K562 (cell line): ENCODE results near the gene HACL1. TPM values are rescaled to one million over a fixed set of nuclear protein-coding genes. Genes with fewer than 3 reads are reported as not detected.

Experiments used
- FOS ChIP-seq: IDR thresholded peaks from 3 replicates; pipeline ENCODE4 v1.6.1; 2011; ENCODE audit not compliant: insufficient read length; ENCODE audit errors: extremely low read depth
- GATAD2B ChIP-seq: fragments of 450-650 bp; IDR thresholded peaks from 2 replicates; pipeline ENCODE4 v1.6.1; 2017; ENCODE audit warnings: mild to moderate bottlenecking, borderline replicate concordance
- HDAC2 ChIP-seq: fragments of 450-650 bp; IDR thresholded peaks from 2 replicates; pipeline ENCODE4 v1.6.1; 2016; ENCODE audit warnings: mild to moderate bottlenecking
- MCM7 ChIP-seq, 2 experiments: fragments of 450-650 bp; IDR thresholded peaks; 2 replicates each; pipeline ENCODE4 v1.6.1; 2016 to 2018
- MIER1 ChIP-seq: fragments of 450-650 bp; IDR thresholded peaks from 2 replicates; pipeline ENCODE4 v1.6.1; 2016; ENCODE audit warnings: antibody characterized with exemption, mild to moderate bottlenecking, low read depth
- NR2F6 ChIP-seq: fragments of 450-650 bp; formaldehyde crosslinking; IDR thresholded peaks from 2 replicates; pipeline ENCODE4 v1.4.0; 2020; ENCODE audit warnings: mild to moderate bottlenecking
- PRPF4 ChIP-seq: fragments of 200-400 bp; formaldehyde crosslinking; IDR thresholded peaks from one replicate; pipeline ENCODE4 v1.6.1; 2017; ENCODE audit warnings: low read length, low read depth, mild to moderate bottlenecking; ENCODE audit not compliant: insufficient read depth, poor library complexity, severe bottlenecking
- SMAD1 ChIP-seq: fragments of 150-350 bp; IDR thresholded peaks from 2 replicates; pipeline ENCODE4 v1.6.1; 2014; ENCODE audit warnings: low read length, low read depth; ENCODE audit not compliant: partially characterized antibody
- SMARCA4 ChIP-seq: fragments of 450-650 bp; IDR thresholded peaks from 2 replicates; pipeline ENCODE4 v1.6.1; 2016
- SMARCE1 ChIP-seq: fragments of 450-650 bp; IDR thresholded peaks from 2 replicates; pipeline ENCODE4 v1.7.1; 2016; ENCODE audit warnings: mild to moderate bottlenecking
- SREBF2 ChIP-seq: sonication (generic); formaldehyde crosslinking; IDR thresholded peaks from 2 replicates; pipeline ENCODE4 v1.4.0; 2020; ENCODE audit warnings: mild to moderate bottlenecking, missing genetic modification reagents
- TCF3 ChIP-seq: sonication (generic); formaldehyde crosslinking; IDR thresholded peaks from 2 replicates; pipeline ENCODE4 v1.4.0; 2020; ENCODE audit warnings: mild to moderate bottlenecking, missing genetic modification reagents
- THRAP3 ChIP-seq: fragments of 450-650 bp; IDR thresholded peaks from 2 replicates; pipeline ENCODE4 v1.6.1; 2016; ENCODE audit warnings: mild to moderate bottlenecking, inconsistent platforms, borderline replicate concordance
- YY1 ChIP-seq, 3 experiments: IDR thresholded peaks; 2 replicates each; pipeline ENCODE4 v1.6.1; 2011; ENCODE audit warnings: low read length in 2 of 3, mild to moderate bottlenecking in 2 of 3, moderate library complexity in 2 of 3, borderline replicate concordance in 1 of 3, control low read depth in 1 of 3, low read depth in 1 of 3; ENCODE audit not compliant: insufficient read depth in 3 of 3, insufficient replicate concordance in 2 of 3, control insufficient read depth in 1 of 3, insufficient read length in 1 of 3; ENCODE audit errors: extremely low read depth in 1 of 3
- ZBTB1 ChIP-seq: sonication (generic); formaldehyde crosslinking; IDR thresholded peaks from 2 replicates; pipeline ENCODE4 v1.8.1; 2023; ENCODE audit warnings: missing genetic modification reagents, low read depth, mild to moderate bottlenecking, borderline replicate concordance
- ZNF197 ChIP-seq: fragments of 200-800 bp; sonication (Bioruptor generic); IDR thresholded peaks from 2 replicates; pipeline ENCODE4 v1.6.1; 2016; ENCODE audit warnings: low read depth, missing genetic modification characterization, missing compliant biosample characterization
- ZNF24 ChIP-seq: fragments of 450-650 bp; IDR thresholded peaks from 2 replicates; pipeline ENCODE4 v1.6.1; 2016
- ZNF282 ChIP-seq: sonication (generic); formaldehyde crosslinking; IDR thresholded peaks from 2 replicates; pipeline ENCODE4 v1.8.1; 2023; ENCODE audit warnings: missing genetic modification reagents
- ZNF76 ChIP-seq: fragments of 250-450 bp; sonication (Bioruptor Pico); IDR thresholded peaks from 2 replicates; pipeline ENCODE4 v1.4.0; 2020; ENCODE audit warnings: mild to moderate bottlenecking, moderate library complexity, borderline replicate concordance
- polyA plus RNA-seq, 8 experiments: library from polyadenylated mRNA; depleted of rRNA in 4 of 8; stranded (reverse) in 5 of 8; unstranded in 3 of 8; fragments of >200 nt; fragmentation: Nextera tagmentation in 2 of 8; fragmentation: Illumina TruSeq in 1 of 8; extraction: Ambion mirVana in 2 of 8; extraction: Trizol in 1 of 8; gene quantifications; 2 replicates each; pipeline versions ENCODE4 v1.2.1 to v1.2.3, GENCODE V29; 2011 to 2014; ENCODE audit warnings: inconsistent platforms in 1 of 8, missing spikeins in 1 of 8
- total RNA-seq, 7 experiments: library from RNA; depleted of rRNA in 6 of 7; stranded (reverse); fragments of >200 nt in 6 of 7; fragmentation: Illumina TruSeq in 2 of 7; extraction: Trizol in 2 of 7; gene quantifications; 2 replicates each; pipeline versions ENCODE4 v1.2.1 to v1.2.3, GENCODE V29; 2011 to 2021; ENCODE audit warnings: low replicate concordance in 1 of 7
- TF ChIP-seq, protein P1 (sequence below), 2 experiments: fragments of 450-650 bp in 1 of 2; IDR thresholded peaks; 2 replicates each; pipeline ENCODE4 v1.6.1; 2011 to 2017; ENCODE audit warnings: low read depth in 2 of 2, antibody characterized with exemption in 1 of 2, borderline replicate concordance in 1 of 2, low read length in 1 of 2, mild to moderate bottlenecking in 1 of 2, mixed read lengths in 1 of 2; ENCODE audit not compliant: control insufficient read depth in 1 of 2
- TF ChIP-seq, protein P2 (sequence below): fragments of 250-450 bp; sonication (Bioruptor Pico); IDR thresholded peaks from 2 replicates; pipeline ENCODE4 v1.8.0; 2022; ENCODE audit warnings: inconsistent platforms, mild to moderate bottlenecking, moderate library complexity, borderline replicate concordance
- TF ChIP-seq, protein P3 (sequence below): fragments of 450-650 bp; formaldehyde crosslinking; IDR thresholded peaks from 2 replicates; pipeline ENCODE4 v1.4.0; 2020; ENCODE audit warnings: mild to moderate bottlenecking, moderate library complexity

Gene HACL1
- total and polyA plus RNA-seq, 9 of the 15 experiments (the other 6 are each of a cell fraction or from before 2014, with no cell fraction given), result 18.9 to 61.5 (median 30.5) TPM

DNA sequence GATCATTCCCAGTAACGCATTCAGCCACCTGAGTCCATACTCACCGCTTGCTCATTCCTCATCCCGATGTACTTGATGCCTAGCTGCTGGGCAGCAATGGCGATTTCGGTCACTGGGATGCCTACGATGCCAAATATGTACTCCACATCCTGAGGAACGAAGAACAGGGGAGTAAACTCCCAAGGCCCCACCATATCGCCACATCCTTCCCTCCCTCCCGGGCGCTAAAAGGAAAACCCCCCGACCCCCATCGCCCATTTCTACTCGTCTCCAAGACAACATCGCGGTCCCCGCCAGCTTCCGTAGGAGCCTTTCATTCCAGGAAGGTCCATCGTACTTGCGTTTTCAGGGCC is 347 bp downstream of the HACL1 start (continued):
- TF ChIP-seq, protein P1, sequence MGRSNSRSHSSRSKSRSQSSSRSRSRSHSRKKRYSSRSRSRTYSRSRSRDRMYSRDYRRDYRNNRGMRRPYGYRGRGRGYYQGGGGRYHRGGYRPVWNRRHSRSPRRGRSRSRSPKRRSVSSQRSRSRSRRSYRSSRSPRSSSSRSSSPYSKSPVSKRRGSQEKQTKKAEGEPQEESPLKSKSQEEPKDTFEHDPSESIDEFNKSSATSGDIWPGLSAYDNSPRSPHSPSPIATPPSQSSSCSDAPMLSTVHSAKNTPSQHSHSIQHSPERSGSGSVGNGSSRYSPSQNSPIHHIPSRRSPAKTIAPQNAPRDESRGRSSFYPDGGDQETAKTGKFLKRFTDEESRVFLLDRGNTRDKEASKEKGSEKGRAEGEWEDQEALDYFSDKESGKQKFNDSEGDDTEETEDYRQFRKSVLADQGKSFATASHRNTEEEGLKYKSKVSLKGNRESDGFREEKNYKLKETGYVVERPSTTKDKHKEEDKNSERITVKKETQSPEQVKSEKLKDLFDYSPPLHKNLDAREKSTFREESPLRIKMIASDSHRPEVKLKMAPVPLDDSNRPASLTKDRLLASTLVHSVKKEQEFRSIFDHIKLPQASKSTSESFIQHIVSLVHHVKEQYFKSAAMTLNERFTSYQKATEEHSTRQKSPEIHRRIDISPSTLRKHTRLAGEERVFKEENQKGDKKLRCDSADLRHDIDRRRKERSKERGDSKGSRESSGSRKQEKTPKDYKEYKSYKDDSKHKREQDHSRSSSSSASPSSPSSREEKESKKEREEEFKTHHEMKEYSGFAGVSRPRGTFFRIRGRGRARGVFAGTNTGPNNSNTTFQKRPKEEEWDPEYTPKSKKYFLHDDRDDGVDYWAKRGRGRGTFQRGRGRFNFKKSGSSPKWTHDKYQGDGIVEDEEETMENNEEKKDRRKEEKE (IDR thresholded peaks at IDR 0.05; ENCODE audit: borderline replicate concordance in 1 of 2, control insufficient read depth in 1 of 2, low read depth in 2 of 2, low read length in 1 of 2), result no peak
- TF ChIP-seq, protein P2, sequence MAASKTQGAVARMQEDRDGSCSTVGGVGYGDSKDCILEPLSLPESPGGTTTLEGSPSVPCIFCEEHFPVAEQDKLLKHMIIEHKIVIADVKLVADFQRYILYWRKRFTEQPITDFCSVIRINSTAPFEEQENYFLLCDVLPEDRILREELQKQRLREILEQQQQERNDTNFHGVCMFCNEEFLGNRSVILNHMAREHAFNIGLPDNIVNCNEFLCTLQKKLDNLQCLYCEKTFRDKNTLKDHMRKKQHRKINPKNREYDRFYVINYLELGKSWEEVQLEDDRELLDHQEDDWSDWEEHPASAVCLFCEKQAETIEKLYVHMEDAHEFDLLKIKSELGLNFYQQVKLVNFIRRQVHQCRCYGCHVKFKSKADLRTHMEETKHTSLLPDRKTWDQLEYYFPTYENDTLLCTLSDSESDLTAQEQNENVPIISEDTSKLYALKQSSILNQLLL (CRISPR knock-in tag), result no peak
- TF ChIP-seq SREBF2 (no peak), TCF3 (no peak), PRPF4 (no peak), HDAC2 (peak; percentile 93; the same call in 1 of the 2 replicates), MCM7 (IDR thresholded peaks at IDR 0.05) (no peak), SMARCA4 (no peak), FOS (no peak), SMARCE1 (peak; percentile 65; the same call in 1 of the 2 replicates), THRAP3 (no peak), ZNF282 (peak; percentile 84; the same call in 1 of the 2 replicates), MIER1 (0 out of 2 replicates have a peak, but pooled peaks have one; percentile 68), ZBTB1 (CRISPR knock-in tag) (no peak), ZNF76 (CRISPR knock-in tag) (no peak), ZNF197 (no peak), SMAD1 (no peak), NR2F6 (CRISPR knock-in tag) (no peak), GATAD2B (no peak), ZNF24 (no peak), YY1 (IDR thresholded peaks at IDR 0.05; ENCODE audit: borderline replicate concordance in 1 of 3, control insufficient read depth in 1 of 3, extremely low read depth in 1 of 3, insufficient read depth in 3 of 3, insufficient read length in 1 of 3, insufficient replicate concordance in 2 of 3, low read depth in 1 of 3, low read length in 2 of 3) (no peak)
- TF ChIP-seq, protein P3, sequence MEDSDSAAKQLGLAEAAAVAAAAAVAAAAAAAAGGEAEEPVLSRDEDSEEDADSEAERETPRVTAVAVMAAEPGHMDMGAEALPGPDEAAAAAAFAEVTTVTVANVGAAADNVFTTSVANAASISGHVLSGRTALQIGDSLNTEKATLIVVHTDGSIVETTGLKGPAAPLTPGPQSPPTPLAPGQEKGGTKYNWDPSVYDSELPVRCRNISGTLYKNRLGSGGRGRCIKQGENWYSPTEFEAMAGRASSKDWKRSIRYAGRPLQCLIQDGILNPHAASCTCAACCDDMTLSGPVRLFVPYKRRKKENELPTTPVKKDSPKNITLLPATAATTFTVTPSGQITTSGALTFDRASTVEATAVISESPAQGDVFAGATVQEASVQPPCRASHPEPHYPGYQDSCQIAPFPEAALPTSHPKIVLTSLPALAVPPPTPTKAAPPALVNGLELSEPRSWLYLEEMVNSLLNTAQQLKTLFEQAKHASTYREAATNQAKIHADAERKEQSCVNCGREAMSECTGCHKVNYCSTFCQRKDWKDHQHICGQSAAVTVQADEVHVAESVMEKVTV (CRISPR knock-in tag), result no peak
